ENCODE measurements around the gene SIPA1L3. TPM values are rescaled to one million over a fixed set of nuclear protein-coding genes. Genes with fewer than 3 reads are reported as not detected.
"Not testable (repeated sequence)": the region's sequence is repeated elsewhere in the genome, so short reads cannot be mapped to it uniquely, and the experiment has no call there.

SIPA1L3 gene
- total RNA-seq, 1 experiment from 2014 or later: 19.9 TPM

DNA sequence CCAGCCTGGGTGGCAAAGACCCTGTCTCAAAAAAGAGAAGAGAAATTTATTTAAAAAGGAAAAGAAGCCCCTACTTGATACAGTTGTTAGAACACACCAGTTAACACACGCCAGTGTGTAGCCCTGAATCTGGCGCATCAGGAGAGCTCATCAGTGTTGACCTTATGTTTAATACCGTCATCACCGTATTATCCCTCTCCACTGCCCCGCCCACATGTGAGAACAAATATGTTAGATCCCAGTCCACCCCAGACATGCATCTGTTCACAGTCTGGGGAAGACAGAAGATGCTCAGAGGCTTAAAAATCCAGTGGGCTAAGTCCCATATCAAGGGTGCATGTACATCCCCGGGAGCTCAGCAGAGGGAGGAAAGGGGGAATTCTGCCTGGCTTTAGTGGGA, 161.8 kb downstream of the SIPA1L3 start:
- intact Hi-C loops (cut with micrococcal nuclease; ENCODE audit: unreplicated experiment): no loop called here
- no TSS peak for BruUV-seq (replicated peaks)

DNA sequence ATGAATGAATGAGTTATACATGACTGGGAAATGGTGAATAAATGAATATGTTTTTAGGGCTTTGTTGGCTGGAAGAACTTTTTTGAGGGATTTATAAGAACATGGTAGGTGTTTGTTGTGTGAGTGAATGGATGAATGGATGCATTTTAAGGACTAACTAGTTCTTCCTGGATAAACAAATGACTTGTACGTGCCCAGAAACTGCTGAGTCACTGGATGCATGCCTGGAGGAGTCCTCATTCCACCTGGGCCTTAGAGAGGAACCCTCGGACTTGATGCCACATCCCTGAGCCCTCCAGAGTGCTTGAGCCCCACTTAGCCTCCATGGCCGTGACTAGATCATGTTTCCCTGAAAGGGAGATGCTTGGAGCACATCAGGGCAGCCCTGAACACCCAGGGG, 163.6 kb downstream of the SIPA1L3 start:
- intact Hi-C loops (cut with micrococcal nuclease; ENCODE audit: unreplicated experiment): no loop called here
- ChIA-PET POLR2A (ENCODE audit: low non-redundant PET) (no interaction called here), CTCF (no interaction called here)
- Histone ChIP-seq H3K4me3 (ENCODE audit: low read depth, low read length, poor library complexity, severe bottlenecking) (no peak overlapping the region), H3K36me3 (ENCODE audit: insufficient read depth, low read length, poor library complexity, severe bottlenecking) (no peaks in the 10 kb centered on the region), H3K9me3 (ENCODE audit: low read depth, low read length, poor library complexity, severe bottlenecking) (no peaks in the 10 kb centered on the region), H3K27me3 (replicated peaks; ENCODE audit: insufficient read depth, low read depth, low read length, poor library complexity) (no peaks in the 10 kb centered on the region), H3K27ac (ENCODE audit: low read depth, low read length, poor library complexity, severe bottlenecking) (no peak overlapping the region), H3K4me1 (ENCODE audit: insufficient read depth, low read length, poor library complexity, severe bottlenecking) (no peaks in the 10 kb centered on the region)
- TF ChIP-seq, protein P1, sequence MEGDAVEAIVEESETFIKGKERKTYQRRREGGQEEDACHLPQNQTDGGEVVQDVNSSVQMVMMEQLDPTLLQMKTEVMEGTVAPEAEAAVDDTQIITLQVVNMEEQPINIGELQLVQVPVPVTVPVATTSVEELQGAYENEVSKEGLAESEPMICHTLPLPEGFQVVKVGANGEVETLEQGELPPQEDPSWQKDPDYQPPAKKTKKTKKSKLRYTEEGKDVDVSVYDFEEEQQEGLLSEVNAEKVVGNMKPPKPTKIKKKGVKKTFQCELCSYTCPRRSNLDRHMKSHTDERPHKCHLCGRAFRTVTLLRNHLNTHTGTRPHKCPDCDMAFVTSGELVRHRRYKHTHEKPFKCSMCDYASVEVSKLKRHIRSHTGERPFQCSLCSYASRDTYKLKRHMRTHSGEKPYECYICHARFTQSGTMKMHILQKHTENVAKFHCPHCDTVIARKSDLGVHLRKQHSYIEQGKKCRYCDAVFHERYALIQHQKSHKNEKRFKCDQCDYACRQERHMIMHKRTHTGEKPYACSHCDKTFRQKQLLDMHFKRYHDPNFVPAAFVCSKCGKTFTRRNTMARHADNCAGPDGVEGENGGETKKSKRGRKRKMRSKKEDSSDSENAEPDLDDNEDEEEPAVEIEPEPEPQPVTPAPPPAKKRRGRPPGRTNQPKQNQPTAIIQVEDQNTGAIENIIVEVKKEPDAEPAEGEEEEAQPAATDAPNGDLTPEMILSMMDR (conservative IDR thresholded peaks at IDR 0.05; ENCODE audit: low read depth, low read length): no peak
- no peak for TF ChIP-seq EZH2 (IDR thresholded peaks at IDR 0.05; ENCODE audit: borderline replicate concordance, low read depth, low read length, poor library complexity, severe bottlenecking)
- DNase-seq (ENCODE audit: low spot score): no peak
- BruUV-seq (replicated peaks): no TSS peak

More for the DNA sequence above, 161.8 kb downstream of the SIPA1L3 start:
- Histone ChIP-seq H3K4me1 (ENCODE audit: insufficient read depth, low read length, poor library complexity, severe bottlenecking) (no peaks in the 10 kb centered on the region), H3K27me3 (replicated peaks; ENCODE audit: insufficient read depth, low read depth, low read length, poor library complexity) (no peaks in the 10 kb centered on the region), H3K9me3 (ENCODE audit: low read depth, low read length, poor library complexity, severe bottlenecking) (no peaks in the 10 kb centered on the region), H3K27ac (ENCODE audit: low read depth, low read length, poor library complexity, severe bottlenecking) (no peak overlapping the region), H3K4me3 (ENCODE audit: low read depth, low read length, poor library complexity, severe bottlenecking) (no peak overlapping the region), H3K36me3 (ENCODE audit: insufficient read depth, low read length, poor library complexity, severe bottlenecking) (no peaks in the 10 kb centered on the region)
- no peak for DNase-seq (ENCODE audit: low spot score)
- ChIA-PET CTCF (no interaction called here), POLR2A (ENCODE audit: low non-redundant PET) (no interaction called here)
- no peak for TF ChIP-seq EZH2 (IDR thresholded peaks at IDR 0.05; ENCODE audit: borderline replicate concordance, low read depth, low read length, poor library complexity, severe bottlenecking)
- TF ChIP-seq, protein P1 (conservative IDR thresholded peaks at IDR 0.05; ENCODE audit: low read depth, low read length): no peak

DNA sequence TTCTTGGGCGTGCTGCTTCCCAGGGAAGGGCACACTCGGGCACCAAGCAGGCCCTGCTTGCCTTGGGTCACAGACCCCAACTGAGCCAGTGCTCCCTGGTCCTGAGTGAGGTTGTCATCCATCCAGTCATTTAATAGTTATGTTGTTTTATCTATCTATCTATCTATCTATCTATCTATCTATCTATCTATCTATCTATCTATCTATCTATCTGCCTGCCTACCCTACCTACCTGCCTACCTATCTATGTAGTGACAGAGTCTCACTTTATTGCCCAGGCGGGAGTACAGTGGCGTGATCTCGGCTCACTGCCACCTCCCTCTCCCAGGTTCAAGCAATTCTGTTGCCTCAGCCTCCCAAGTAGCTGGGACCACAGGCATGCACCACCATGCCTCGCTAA, 164.0 kb downstream of the SIPA1L3 start:
- DNase-seq (ENCODE audit: low spot score); intact Hi-C loops (cut with micrococcal nuclease; ENCODE audit: unreplicated experiment); H3K27ac ChIP-seq (ENCODE audit: low read depth, low read length, poor library complexity, severe bottlenecking); H3K4me1 ChIP-seq (ENCODE audit: insufficient read depth, low read length, poor library complexity, severe bottlenecking); H3K9me3 ChIP-seq (ENCODE audit: low read depth, low read length, poor library complexity, severe bottlenecking); H3K4me3 ChIP-seq (ENCODE audit: low read depth, low read length, poor library complexity, severe bottlenecking); CTCF ChIA-PET; H3K36me3 ChIP-seq (ENCODE audit: insufficient read depth, low read length, poor library complexity, severe bottlenecking); POLR2A ChIA-PET (ENCODE audit: low non-redundant PET); BruUV-seq (replicated peaks); H3K27me3 ChIP-seq (replicated peaks; ENCODE audit: insufficient read depth, low read depth, low read length, poor library complexity): not testable (repeated sequence)

- ChIA-PET CTCF (no interaction called here), POLR2A (ENCODE audit: low non-redundant PET) (no interaction called here)
- no peaks in the 10 kb centered on the region for H3K9me3 ChIP-seq (ENCODE audit: low read depth, low read length, poor library complexity, severe bottlenecking)
- no peaks in the 10 kb centered on the region for H3K36me3 ChIP-seq (ENCODE audit: insufficient read depth, low read length, poor library complexity, severe bottlenecking)
- H3K27me3 ChIP-seq (replicated peaks; ENCODE audit: insufficient read depth, low read depth, low read length, poor library complexity): no peaks in the 10 kb centered on the region
- no peak overlapping the region for H3K27ac ChIP-seq (ENCODE audit: low read depth, low read length, poor library complexity, severe bottlenecking)
- no peak for TF ChIP-seq EZH2 (IDR thresholded peaks at IDR 0.05; ENCODE audit: borderline replicate concordance, low read depth, low read length, poor library complexity, severe bottlenecking)
- TF ChIP-seq, protein P1 (conservative IDR thresholded peaks at IDR 0.05; ENCODE audit: low read depth, low read length): no peak
- no peak overlapping the region for H3K4me3 ChIP-seq (ENCODE audit: low read depth, low read length, poor library complexity, severe bottlenecking)
- intact Hi-C loops (cut with micrococcal nuclease; ENCODE audit: unreplicated experiment): no loop called here
- no TSS peak for BruUV-seq (replicated peaks)
- DNase-seq (ENCODE audit: low spot score): no peak
- no peaks in the 10 kb centered on the region for H3K4me1 ChIP-seq (ENCODE audit: insufficient read depth, low read length, poor library complexity, severe bottlenecking)
These were observed 164.6 kb downstream of the SIPA1L3 start for GRCh38 chr19:38071647-38072046.

Measured in A673 (cell line).